ENCODE results near the gene SND1.

The SND1 gene

GRCh38 chr7:128069373-128070364 lies 417.7 kb downstream of the SND1 start:
- no peak overlapping the region for H3K9ac ChIP-seq (ENCODE audit: insufficient read length)
- no peak for DNase-seq (ENCODE audit: low read depth, low spot score)
- peaks cover 8% of the 10 kb centered on the region; the same call in 1 of the 2 replicates for H3K36me3 ChIP-seq (ENCODE audit: insufficient read depth, low read length)
- no peak overlapping the region; the same call in 1 of the 2 replicates for H3K4me3 ChIP-seq
- H3K27ac ChIP-seq: no peak overlapping the region
- no peaks in the 10 kb centered on the region for H3K9me3 ChIP-seq (ENCODE audit: low read depth, low read length)
- peak; percentile 42; the same call in 1 of the 2 replicates for TF ChIP-seq POLR2AphosphoS5 (IDR thresholded peaks at IDR 0.05; ENCODE audit: borderline replicate concordance, low read depth, low read length)
- TF ChIP-seq EZH2 (IDR thresholded peaks at IDR 0.05): no peak

- no peak for TF ChIP-seq FOXP2 (optimal IDR thresholded peaks at IDR 0.05; ENCODE audit: control extremely low read depth, extremely low read length, insufficient read depth)
- H3K36me3 ChIP-seq (ENCODE audit: insufficient read depth, low read length): peaks cover 8% of the 10 kb centered on the region; the same call in 1 of the 2 replicates
- H3K9ac ChIP-seq (ENCODE audit: insufficient read length): no peak overlapping the region
- no peak overlapping the region for H3K4me3 ChIP-seq
- no peak overlapping the region for H3K27ac ChIP-seq
- no peak for DNase-seq (ENCODE audit: low read depth, low spot score)
- H3K9me3 ChIP-seq (ENCODE audit: low read depth, low read length): no peaks in the 10 kb centered on the region
Observed at GRCh38 chr7:128071376-128071775, 419.4 kb downstream of the SND1 start.

GRCh38 chr7:128071801-128072200 lies 419.8 kb downstream of the SND1 start:
- Histone ChIP-seq H3K9ac (ENCODE audit: insufficient read length) (no peak overlapping the region), H3K9me3 (ENCODE audit: low read depth, low read length) (no peaks in the 10 kb centered on the region), H3K36me3 (ENCODE audit: insufficient read depth, low read length) (peaks cover 8% of the 10 kb centered on the region; the same call in 1 of the 2 replicates), H3K27ac (no peak overlapping the region), H3K4me3 (no peak overlapping the region)
- DNase-seq (ENCODE audit: low read depth, low spot score): no peak
- TF ChIP-seq FOXP2 (optimal IDR thresholded peaks at IDR 0.05; ENCODE audit: control extremely low read depth, extremely low read length, insufficient read depth): no peak
- TF ChIP-seq POLR2AphosphoS5 (IDR thresholded peaks at IDR 0.05; ENCODE audit: borderline replicate concordance, low read depth, low read length): no peak

- no peak for DNase-seq (ENCODE audit: low read depth, low spot score)
- Histone ChIP-seq H3K9ac (ENCODE audit: insufficient read length) (no peak overlapping the region), H3K36me3 (ENCODE audit: insufficient read depth, low read length) (peaks cover 8% of the 10 kb centered on the region; the same call in 1 of the 2 replicates), H3K4me3 (no peak overlapping the region), H3K9me3 (ENCODE audit: low read depth, low read length) (no peaks in the 10 kb centered on the region), H3K27ac (no peak overlapping the region)
- TF ChIP-seq POLR2AphosphoS5 (IDR thresholded peaks at IDR 0.05; ENCODE audit: borderline replicate concordance, low read depth, low read length) (no peak), EZH2 (IDR thresholded peaks at IDR 0.05) (no peak), FOXP2 (optimal IDR thresholded peaks at IDR 0.05; ENCODE audit: control extremely low read depth, extremely low read length, insufficient read depth) (no peak)
Observed at GRCh38 chr7:128073671-128074310, 421.8 kb downstream of the SND1 start.

- Histone ChIP-seq H3K4me3 (no peak overlapping the region), H3K27ac (no peak overlapping the region), H3K9ac (ENCODE audit: insufficient read length) (no peak overlapping the region), H3K9me3 (ENCODE audit: low read depth, low read length) (no peaks in the 10 kb centered on the region), H3K36me3 (ENCODE audit: insufficient read depth, low read length) (peaks cover 8% of the 10 kb centered on the region; the same call in 1 of the 2 replicates)
- DNase-seq (ENCODE audit: low read depth, low spot score): no peak
- TF ChIP-seq POLR2AphosphoS5 (IDR thresholded peaks at IDR 0.05; ENCODE audit: borderline replicate concordance, low read depth, low read length) (no peak), FOXP2 (optimal IDR thresholded peaks at IDR 0.05; ENCODE audit: control extremely low read depth, extremely low read length, insufficient read depth) (no peak), EZH2 (IDR thresholded peaks at IDR 0.05) (no peak)
Observed at GRCh38 chr7:128074336-128074735, 422.3 kb downstream of the SND1 start.

- TF ChIP-seq POLR2AphosphoS5 (IDR thresholded peaks at IDR 0.05; ENCODE audit: borderline replicate concordance, low read depth, low read length) (no peak), EZH2 (IDR thresholded peaks at IDR 0.05) (no peak), FOXP2 (optimal IDR thresholded peaks at IDR 0.05; ENCODE audit: control extremely low read depth, extremely low read length, insufficient read depth) (no peak)
- H3K9ac ChIP-seq (ENCODE audit: insufficient read length): no peak overlapping the region
- no peak overlapping the region for H3K27ac ChIP-seq
- H3K9me3 ChIP-seq (ENCODE audit: low read depth, low read length): no peaks in the 10 kb centered on the region
- DNase-seq (ENCODE audit: low read depth, low spot score): no peak
- H3K36me3 ChIP-seq (ENCODE audit: insufficient read depth, low read length): peaks cover 8% of the 10 kb centered on the region; the same call in 1 of the 2 replicates
- H3K4me3 ChIP-seq: no peak overlapping the region
Observed at GRCh38 chr7:128074736-128075135, 422.7 kb downstream of the SND1 start.

GRCh38 chr7:128075242-128076095 lies 423.5 kb downstream of the SND1 start:
- Histone ChIP-seq H3K9me3 (ENCODE audit: low read depth, low read length) (no peaks in the 10 kb centered on the region), H3K27ac (no peak overlapping the region), H3K4me3 (no peak overlapping the region), H3K9ac (ENCODE audit: insufficient read length) (no peak overlapping the region), H3K36me3 (ENCODE audit: insufficient read depth, low read length) (peaks cover 8% of the 10 kb centered on the region; the same call in 1 of the 2 replicates)
- TF ChIP-seq EZH2 (IDR thresholded peaks at IDR 0.05): no peak
- TF ChIP-seq FOXP2 (optimal IDR thresholded peaks at IDR 0.05; ENCODE audit: control extremely low read depth, extremely low read length, insufficient read depth): no peak
- TF ChIP-seq POLR2AphosphoS5 (IDR thresholded peaks at IDR 0.05; ENCODE audit: borderline replicate concordance, low read depth, low read length): no peak
- no peak for DNase-seq (ENCODE audit: low read depth, low spot score)
